Panc1 (cell line): ENCODE measurements around the gene HEPACAM2.

Experiments used
- POLR2AphosphoS5 ChIP-seq: IDR thresholded peaks from 2 replicates; pipeline ENCODE4 v1.6.1; 2012; ENCODE audit warnings: mild to moderate bottlenecking, low read depth, low read length, moderate library complexity
- TCF7L2 ChIP-seq: IDR thresholded peaks from 2 replicates; pipeline ENCODE4 v1.6.1; 2011; ENCODE audit warnings: mild to moderate bottlenecking, low read depth, low read length, inconsistent platforms
- TF ChIP-seq, protein P1 (sequence below): fragments of 450-650 bp; IDR thresholded peaks from 2 replicates; pipeline ENCODE4 v1.5.1; 2017; ENCODE audit warnings: mild to moderate bottlenecking

DNA sequence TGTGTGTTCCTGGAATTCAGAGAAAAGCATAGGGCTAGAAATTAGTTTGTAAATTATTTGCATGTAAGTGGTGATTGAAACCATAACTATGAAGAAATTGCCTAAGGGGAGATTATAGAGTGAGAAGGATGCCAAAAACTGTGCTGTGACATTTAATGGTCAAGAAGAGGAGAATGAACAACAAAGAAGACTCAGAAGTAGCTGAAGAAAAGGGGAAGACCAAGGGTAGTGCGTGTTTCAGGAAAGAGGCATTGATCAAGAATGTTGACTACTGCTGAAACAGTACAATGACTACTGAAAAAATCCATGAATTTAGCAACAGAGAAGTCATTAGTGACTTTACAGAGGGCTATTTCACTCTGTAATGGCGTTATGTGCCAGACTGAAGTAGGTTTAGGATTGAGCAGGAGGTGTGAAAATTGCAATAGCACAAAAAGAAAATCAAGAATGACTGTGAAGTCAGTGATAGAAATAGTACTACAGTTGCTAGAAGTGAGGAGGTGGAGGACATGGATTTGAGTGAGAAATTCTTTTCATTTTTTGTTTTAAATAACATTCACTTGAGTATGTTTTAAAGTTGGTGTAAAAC lies 49.2 kb downstream of the HEPACAM2 start:
- TF ChIP-seq, protein P1, sequence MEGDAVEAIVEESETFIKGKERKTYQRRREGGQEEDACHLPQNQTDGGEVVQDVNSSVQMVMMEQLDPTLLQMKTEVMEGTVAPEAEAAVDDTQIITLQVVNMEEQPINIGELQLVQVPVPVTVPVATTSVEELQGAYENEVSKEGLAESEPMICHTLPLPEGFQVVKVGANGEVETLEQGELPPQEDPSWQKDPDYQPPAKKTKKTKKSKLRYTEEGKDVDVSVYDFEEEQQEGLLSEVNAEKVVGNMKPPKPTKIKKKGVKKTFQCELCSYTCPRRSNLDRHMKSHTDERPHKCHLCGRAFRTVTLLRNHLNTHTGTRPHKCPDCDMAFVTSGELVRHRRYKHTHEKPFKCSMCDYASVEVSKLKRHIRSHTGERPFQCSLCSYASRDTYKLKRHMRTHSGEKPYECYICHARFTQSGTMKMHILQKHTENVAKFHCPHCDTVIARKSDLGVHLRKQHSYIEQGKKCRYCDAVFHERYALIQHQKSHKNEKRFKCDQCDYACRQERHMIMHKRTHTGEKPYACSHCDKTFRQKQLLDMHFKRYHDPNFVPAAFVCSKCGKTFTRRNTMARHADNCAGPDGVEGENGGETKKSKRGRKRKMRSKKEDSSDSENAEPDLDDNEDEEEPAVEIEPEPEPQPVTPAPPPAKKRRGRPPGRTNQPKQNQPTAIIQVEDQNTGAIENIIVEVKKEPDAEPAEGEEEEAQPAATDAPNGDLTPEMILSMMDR = no peak
- TF ChIP-seq TCF7L2 = no peak
- no peak for TF ChIP-seq POLR2AphosphoS5
